Measurements from ENCODE around the gene OSBPL10. TPM values are rescaled to one million over a fixed set of nuclear protein-coding genes. Genes with fewer than 3 reads are reported as not detected.

The OSBPL10 gene
- total RNA-seq, 4 donors from 2014 or later: 12.5 to 38.3 (median 22.7) TPM

- WGBS: 51% methylated on average over 6 of the region's 6 CpGs
- no peak for DNase-seq (ENCODE audit: low spot score in 2 of 2)
- H3K4me1 ChIP-seq: no peaks in the 10 kb centered on the region
- H3K27ac ChIP-seq: no peak overlapping the region
- H3K9me3 ChIP-seq: no peaks in the 10 kb centered on the region
- H3K4me3 ChIP-seq: no peak overlapping the region
- H3K27me3 ChIP-seq: no peaks in the 10 kb centered on the region
- no peaks in the 10 kb centered on the region for H3K36me3 ChIP-seq
- TF ChIP-seq EP300 (IDR thresholded peaks at IDR 0.05): no peak
- no peak for TF ChIP-seq CTCF (IDR thresholded peaks at IDR 0.05)
- TF ChIP-seq POLR2A (IDR thresholded peaks at IDR 0.05): no peak
- TF ChIP-seq POLR2AphosphoS5 (IDR thresholded peaks at IDR 0.05): no peak
Measured at GRCh38 chr3:31836131-31837075, 144.7 kb downstream of the OSBPL10 start.

- Histone ChIP-seq H3K27me3 (no peaks in the 10 kb centered on the region), H3K4me1 (no peaks in the 10 kb centered on the region), H3K36me3 (no peaks in the 10 kb centered on the region), H3K9me3 (no peaks in the 10 kb centered on the region), H3K4me3 (no peak overlapping the region), H3K27ac (no peak overlapping the region)
- TF ChIP-seq CTCF (IDR thresholded peaks at IDR 0.05) (no peak), POLR2A (IDR thresholded peaks at IDR 0.05) (no peak), EP300 (IDR thresholded peaks at IDR 0.05) (no peak), POLR2AphosphoS5 (IDR thresholded peaks at IDR 0.05) (no peak)
- WGBS: 44% methylated on average over 6 of the region's 6 CpGs
- no peak for DNase-seq (ENCODE audit: low spot score in 2 of 2)
Measured at GRCh38 chr3:31833391-31834190, 147.5 kb downstream of the OSBPL10 start.

DNA sequence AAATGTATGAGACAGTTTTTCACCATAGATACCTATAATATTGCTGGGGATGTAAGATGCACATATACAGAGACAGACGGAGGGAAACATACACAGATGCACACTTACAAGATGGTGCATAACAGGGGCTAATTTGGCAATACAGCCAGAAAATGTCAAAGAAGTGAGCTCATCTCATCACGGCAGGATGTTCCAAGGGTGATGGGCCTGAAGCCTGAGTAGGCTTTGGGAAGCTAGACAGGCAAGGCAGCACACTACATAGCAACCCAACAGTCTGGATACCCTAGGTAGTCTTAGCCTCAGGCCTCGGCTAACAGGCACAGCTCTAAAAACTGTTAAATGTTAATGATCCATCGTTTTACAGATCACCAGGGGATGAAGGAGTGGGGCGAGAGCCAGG, 148.5 kb downstream of the OSBPL10 start:
- TF ChIP-seq CTCF (IDR thresholded peaks at IDR 0.05) (no peak), POLR2A (IDR thresholded peaks at IDR 0.05) (no peak), EP300 (IDR thresholded peaks at IDR 0.05) (no peak), POLR2AphosphoS5 (IDR thresholded peaks at IDR 0.05) (no peak)
- DNase-seq (ENCODE audit: low spot score in 2 of 2): no peak
- H3K27me3 ChIP-seq: no peaks in the 10 kb centered on the region
- no peak overlapping the region for H3K4me3 ChIP-seq
- H3K27ac ChIP-seq: no peak overlapping the region
- H3K36me3 ChIP-seq: no peaks in the 10 kb centered on the region
- no peaks in the 10 kb centered on the region for H3K4me1 ChIP-seq
- WGBS: 86% methylated on average over 5 of the region's 5 CpGs
- no peaks in the 10 kb centered on the region for H3K9me3 ChIP-seq

DNA sequence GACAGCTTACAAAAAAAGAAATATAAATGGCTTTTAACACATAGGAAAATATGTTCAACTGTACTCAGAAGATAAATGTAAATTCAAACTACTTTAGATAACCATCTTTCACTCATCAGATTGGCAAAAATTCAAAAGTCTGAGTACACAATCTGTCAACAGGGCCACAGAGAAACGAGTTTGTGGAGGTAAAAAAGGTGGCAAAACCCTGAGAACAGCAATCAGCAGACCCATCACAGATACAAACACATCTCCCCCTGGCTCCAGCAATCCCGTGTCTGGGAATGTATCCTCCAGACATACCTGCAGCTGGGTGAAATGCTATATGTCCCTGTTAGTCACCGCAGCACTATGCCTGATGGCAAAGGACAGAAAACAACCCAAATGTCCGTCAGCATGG, 149.5 kb downstream of the OSBPL10 start:
- no peak overlapping the region for H3K27ac ChIP-seq
- no peak for TF ChIP-seq EP300 (IDR thresholded peaks at IDR 0.05)
- TF ChIP-seq CTCF (IDR thresholded peaks at IDR 0.05): no peak
- TF ChIP-seq POLR2AphosphoS5 (IDR thresholded peaks at IDR 0.05): no peak
- no peak for TF ChIP-seq POLR2A (IDR thresholded peaks at IDR 0.05)
- no peaks in the 10 kb centered on the region for H3K36me3 ChIP-seq
- H3K9me3 ChIP-seq: no peaks in the 10 kb centered on the region
- H3K27me3 ChIP-seq: no peaks in the 10 kb centered on the region
- 66% methylated on average over 4 of the region's 4 CpGs for WGBS
- DNase-seq (ENCODE audit: low spot score in 2 of 2): no peak
- H3K4me3 ChIP-seq: no peak overlapping the region
- no peaks in the 10 kb centered on the region for H3K4me1 ChIP-seq
